BE2C (cell line): ENCODE results near the gene AP2A2.

ENCODE experiments used
- DNase-seq: peaks from one replicate; pipeline ENCODE4 v3.0.0-alpha.2; 2020
- H3K27me3 ChIP-seq: fragments of 250-450 bp; sonication (Bioruptor Pico); 2 replicates; pipeline ENCODE4 v1.5.1; 2020; ENCODE audit warnings: mild to moderate bottlenecking
- H3K36me3 ChIP-seq: fragments of 250-450 bp; sonication (Bioruptor Pico); 2 replicates; pipeline ENCODE4 v1.5.1; 2020; ENCODE audit warnings: mild to moderate bottlenecking
- H3K4me1 ChIP-seq: fragments of 250-450 bp; sonication (Bioruptor Pico); 2 replicates; pipeline ENCODE4 v1.5.1; 2020
- H3K4me3 ChIP-seq: 2 replicates; pipeline ENCODE4 v1.5.1; 2011; ENCODE audit warnings: low read depth, low read length
- H3K9me3 ChIP-seq: fragments of 250-450 bp; sonication (Bioruptor Pico); 2 replicates; pipeline ENCODE4 v1.5.1; 2020
- TF ChIP-seq, protein P1 (sequence below): IDR thresholded peaks from 2 replicates; pipeline ENCODE4 v1.5.1; 2012; ENCODE audit warnings: mild to moderate bottlenecking, low read depth, low read length

Gene AP2A2

DNA sequence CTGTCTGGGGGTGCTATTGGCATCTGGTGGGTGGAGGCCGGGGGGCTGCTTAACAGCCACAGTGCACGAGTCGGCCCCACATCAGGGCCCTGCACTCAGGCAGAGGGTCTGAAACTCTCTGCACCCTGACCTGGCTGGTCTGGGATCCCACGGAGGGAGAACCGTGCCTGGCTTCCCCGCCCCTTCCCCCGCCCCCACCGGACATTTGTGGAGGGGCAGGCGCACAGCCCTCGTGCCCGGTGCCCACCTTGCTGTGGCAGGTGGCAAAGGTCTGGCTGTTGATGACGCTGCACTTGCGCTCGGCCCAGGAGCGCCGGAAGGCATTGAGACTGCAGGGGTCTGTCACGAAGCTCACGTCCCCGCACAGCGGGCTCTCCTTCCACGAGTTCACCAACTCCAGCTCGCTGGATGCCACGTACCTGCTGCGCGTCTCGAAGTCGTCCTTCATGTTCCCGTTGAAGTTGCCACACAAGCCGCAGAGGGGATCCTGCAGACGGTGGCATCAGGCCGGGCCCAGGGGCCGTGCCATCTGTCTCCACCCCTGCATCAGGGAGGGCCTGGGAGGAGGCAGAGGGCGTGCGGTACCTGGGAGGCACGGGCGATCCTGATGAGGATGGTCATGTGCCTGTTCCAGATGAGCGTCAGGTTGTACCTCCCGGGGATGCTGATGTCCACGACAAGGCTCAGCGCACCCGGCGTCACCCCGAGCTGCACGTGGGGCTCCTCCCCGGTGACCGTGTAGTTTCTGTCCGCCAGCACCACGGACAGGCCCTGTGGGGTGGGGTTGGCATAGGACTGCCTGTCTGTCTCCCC, 99.1 kb downstream of the AP2A2 start:
- H3K9me3 ChIP-seq = no peaks in the 10 kb centered on the region
- H3K36me3 ChIP-seq = no peaks in the 10 kb centered on the region
- H3K4me1 ChIP-seq = no peaks in the 10 kb centered on the region
- TF ChIP-seq, protein P1, sequence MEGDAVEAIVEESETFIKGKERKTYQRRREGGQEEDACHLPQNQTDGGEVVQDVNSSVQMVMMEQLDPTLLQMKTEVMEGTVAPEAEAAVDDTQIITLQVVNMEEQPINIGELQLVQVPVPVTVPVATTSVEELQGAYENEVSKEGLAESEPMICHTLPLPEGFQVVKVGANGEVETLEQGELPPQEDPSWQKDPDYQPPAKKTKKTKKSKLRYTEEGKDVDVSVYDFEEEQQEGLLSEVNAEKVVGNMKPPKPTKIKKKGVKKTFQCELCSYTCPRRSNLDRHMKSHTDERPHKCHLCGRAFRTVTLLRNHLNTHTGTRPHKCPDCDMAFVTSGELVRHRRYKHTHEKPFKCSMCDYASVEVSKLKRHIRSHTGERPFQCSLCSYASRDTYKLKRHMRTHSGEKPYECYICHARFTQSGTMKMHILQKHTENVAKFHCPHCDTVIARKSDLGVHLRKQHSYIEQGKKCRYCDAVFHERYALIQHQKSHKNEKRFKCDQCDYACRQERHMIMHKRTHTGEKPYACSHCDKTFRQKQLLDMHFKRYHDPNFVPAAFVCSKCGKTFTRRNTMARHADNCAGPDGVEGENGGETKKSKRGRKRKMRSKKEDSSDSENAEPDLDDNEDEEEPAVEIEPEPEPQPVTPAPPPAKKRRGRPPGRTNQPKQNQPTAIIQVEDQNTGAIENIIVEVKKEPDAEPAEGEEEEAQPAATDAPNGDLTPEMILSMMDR = no peak
- H3K4me3 ChIP-seq = no peak overlapping the region
- no peaks in the 10 kb centered on the region for H3K27me3 ChIP-seq
- no peak for DNase-seq

DNA sequence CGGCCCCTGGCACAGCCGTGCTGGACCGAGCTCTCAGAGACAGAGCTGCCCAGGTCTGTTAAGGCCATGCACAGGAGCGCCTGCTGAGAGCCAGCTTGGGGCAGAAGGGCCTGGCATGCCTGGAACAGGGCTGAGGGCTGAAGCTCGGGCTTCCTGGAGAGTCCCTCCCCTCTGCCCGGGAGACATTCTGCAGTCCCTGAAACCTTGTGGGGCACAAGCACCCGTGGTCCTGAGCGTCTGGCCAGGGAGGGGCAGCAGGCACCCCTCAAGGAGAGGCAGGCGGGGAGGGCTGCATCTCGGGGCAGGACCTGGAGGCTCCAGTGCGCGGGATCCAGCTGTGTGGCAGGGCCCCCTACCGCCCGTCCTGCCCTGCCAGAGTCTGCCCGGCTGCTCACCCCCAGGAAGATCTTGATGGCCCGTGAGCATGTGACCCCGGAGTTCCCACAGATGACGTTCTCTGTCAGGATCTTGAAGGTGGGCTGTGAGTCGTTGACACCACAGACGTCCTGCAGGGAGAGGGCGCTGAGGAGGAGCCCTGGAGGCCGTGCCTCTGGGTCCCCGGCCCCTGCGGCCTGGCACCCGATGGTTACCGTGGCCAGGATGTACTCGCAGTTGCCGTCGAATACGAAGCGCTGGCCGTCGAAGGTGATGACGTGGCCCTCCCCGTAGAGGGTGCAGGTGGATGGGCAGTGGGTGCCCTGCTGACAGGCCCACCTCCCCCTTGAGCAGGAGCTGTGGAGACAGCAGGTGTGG, 99.9 kb downstream of the AP2A2 start:
- Histone ChIP-seq H3K9me3 (no peaks in the 10 kb centered on the region), H3K27me3 (no peaks in the 10 kb centered on the region), H3K4me1 (no peaks in the 10 kb centered on the region), H3K4me3 (no peak overlapping the region), H3K36me3 (no peaks in the 10 kb centered on the region)
- TF ChIP-seq, protein P1 = no peak
- DNase-seq = no peak

DNA sequence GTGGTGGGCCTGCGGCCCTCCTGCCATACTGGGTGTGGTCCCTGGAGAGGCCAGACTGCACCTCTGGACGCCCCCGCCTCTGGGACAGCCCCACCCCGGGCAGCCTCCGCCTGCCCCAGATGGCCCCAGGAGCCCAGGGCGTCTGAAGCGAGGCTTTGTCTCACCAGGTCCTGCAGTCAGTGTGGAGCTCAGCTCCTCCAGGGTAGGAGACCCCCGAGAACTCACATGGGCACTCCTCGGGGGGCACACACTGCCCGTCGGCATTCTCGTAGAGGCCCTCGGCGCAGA, 100.4 kb downstream of the AP2A2 start:
- Histone ChIP-seq H3K27me3 (no peaks in the 10 kb centered on the region), H3K36me3 (no peaks in the 10 kb centered on the region), H3K9me3 (no peaks in the 10 kb centered on the region), H3K4me3 (no peak overlapping the region), H3K4me1 (no peaks in the 10 kb centered on the region)
- no peak for DNase-seq
- TF ChIP-seq, protein P1 = no peak

DNA sequence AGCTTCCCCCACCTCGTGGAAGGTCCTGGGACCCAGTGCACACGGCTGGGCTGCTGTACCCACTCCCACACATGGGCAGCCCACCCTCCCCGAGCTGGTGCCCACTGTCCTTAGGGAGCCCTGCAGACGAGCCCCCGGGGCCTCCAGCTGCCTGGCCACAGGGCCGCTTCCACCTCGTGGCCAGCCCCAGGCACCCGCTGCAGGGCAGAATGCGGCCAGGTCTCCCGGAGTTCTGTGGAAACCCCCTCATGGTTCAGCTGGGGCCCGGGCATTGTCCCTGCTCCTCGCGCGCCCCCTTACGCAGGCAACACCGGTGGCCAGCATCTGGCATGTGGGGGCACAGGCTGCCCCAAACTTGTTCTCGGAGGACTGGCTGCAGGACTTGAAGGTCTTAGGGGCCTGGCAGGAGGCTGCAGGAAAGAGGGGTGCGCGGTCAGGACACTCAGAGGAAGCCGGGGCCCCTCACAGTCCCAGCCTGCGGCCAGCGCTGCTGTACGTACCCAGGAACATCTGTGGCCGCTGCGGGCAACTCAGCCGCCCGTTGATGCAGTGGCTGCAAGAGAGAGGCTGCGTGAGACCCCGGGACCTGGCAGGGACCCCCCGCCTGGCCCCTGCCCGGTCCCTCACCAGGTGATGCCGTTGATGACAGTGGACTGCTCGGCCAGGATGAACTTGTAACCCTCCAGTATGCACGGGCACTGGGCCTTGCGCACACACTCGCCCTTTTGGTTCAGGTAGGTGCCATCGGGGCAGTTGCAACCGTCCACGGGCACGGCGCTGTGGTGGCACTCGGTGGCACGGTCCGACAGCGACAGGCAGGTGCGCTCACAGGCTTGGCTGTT, 101.2 kb downstream of the AP2A2 start:
- no peaks in the 10 kb centered on the region for H3K4me1 ChIP-seq
- H3K36me3 ChIP-seq = no peaks in the 10 kb centered on the region
- DNase-seq = no peak
- no peak overlapping the region for H3K4me3 ChIP-seq
- TF ChIP-seq, protein P1 = no peak
- H3K9me3 ChIP-seq = no peaks in the 10 kb centered on the region
- no peaks in the 10 kb centered on the region for H3K27me3 ChIP-seq

DNA sequence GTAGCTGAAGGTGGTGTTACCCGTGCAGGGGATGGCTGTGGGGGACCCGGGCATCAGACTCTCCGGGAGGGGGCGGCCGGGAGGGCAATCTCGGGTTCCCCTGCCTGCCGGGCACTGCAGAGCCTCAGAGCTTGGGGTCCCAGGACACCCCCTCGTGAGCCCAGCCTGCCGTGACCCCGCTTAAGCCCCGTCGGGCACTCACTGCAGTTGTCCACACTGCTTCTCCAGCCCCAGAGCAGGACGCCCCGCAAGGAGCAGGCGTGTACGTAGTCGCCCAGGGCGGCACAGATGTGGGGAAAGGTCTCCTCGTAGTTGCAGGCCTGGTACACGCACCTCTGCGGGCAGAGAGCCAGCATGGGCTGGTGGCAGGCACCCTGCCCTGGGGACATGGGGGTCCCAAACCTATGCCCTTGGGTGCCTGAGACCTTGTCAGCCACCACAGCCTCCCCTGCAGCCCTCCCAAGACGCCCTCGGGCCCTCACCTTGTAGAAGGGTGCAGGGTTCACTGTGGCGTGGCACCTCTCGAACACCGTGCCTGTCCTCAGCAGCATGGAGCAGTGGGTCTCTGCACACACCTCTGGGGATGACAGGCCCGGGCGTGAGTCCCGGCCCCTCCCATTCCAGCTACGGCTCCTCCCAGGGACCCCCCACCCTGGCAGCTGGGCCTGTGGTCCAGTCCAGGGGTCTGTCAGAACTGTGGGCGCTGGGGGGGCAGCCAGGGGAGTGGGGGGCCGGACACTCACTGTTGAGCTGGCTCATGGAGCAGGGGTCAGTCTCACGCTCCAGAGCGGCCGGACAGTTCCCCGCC, 102.0 kb downstream of the AP2A2 start:
- Histone ChIP-seq H3K36me3 (no peaks in the 10 kb centered on the region), H3K4me3 (no peak overlapping the region), H3K27me3 (no peaks in the 10 kb centered on the region), H3K9me3 (no peaks in the 10 kb centered on the region), H3K4me1 (no peaks in the 10 kb centered on the region)
- no peak for DNase-seq
- TF ChIP-seq, protein P1 = no peak
